Activated CD4-positive, alpha-beta T cell treated with anti-CD3 and anti-CD28 coated beads, Interleukin-2, amount 50 U/mL, for 1 hour (primary cell): ENCODE results near the gene PADI3.
"Not testable (repeated sequence)": the region's sequence is repeated elsewhere in the genome, so short reads cannot be mapped to it uniquely, and the experiment has no call there.

Experiments used
- DNase-seq: peaks from one replicate; pipeline ENCODE4 v3.0.0-alpha.2; 2020

PADI3 gene

DNA sequence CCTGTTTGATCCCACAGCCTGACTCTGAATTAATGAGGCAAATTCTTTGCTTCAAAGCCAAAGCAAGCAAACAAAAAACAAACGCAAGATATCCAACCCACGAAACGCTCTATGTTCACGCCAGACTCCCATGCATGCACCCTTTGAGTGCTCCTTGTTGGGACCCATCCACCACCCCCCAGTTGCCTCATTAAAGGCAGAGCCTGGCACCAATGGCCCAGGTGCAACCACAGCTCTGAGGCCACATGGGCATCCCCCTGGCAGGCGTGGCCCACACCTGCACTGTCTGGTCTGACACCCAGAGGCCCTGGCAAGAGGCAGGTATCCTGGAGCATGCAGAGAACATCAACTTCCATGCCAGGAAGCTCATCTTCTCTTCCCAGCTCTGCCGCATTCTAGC is 58.0 kb downstream of the PADI3 start:
- no peak for DNase-seq

DNA sequence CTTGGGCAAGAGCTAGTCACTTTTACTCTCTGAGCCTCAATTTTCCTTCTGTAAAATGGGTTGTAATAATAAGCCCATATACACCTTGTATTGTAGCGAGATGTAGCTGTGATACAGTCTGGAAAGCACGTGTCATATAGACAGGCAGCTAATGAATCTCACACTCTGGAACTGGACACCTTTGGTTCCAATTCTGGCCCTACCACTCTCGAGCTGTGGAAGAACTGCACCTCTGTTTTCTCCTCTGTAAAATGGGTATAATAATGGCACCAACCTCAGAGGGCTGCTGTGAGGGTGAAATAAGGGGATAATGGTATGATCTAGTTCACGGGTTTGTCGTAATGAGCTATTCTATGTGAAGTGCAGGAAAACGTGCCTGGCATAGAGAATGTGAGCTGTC is 58.4 kb downstream of the PADI3 start:
- DNase-seq: no peak

DNA sequence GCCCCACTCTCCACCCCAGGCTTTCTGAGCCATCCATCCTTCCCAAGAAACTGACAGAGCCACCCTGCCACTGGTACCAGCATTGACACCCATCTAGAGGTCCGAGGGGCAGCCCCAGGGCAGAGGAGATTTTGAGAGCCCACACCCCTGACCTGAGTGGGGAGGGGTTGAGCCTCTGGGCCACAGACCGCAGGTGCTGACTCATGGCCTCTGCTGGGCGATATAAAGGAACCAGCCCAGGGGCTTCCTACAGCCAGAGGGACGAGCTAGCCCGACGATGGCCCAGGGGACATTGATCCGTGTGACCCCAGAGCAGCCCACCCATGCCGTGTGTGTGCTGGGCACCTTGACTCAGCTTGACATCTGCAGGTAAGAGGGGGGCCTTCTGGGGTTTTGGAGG is 59.0 kb downstream of the PADI3 start, which contains the start of gene PADI4:
Gene PADI4, plus strand, starts transcription at position 252 of the 400 bp plus-strand sequence. Its CDS starts 26 bp downstream, at position 278.
- DNase-seq: no peak

DNA sequence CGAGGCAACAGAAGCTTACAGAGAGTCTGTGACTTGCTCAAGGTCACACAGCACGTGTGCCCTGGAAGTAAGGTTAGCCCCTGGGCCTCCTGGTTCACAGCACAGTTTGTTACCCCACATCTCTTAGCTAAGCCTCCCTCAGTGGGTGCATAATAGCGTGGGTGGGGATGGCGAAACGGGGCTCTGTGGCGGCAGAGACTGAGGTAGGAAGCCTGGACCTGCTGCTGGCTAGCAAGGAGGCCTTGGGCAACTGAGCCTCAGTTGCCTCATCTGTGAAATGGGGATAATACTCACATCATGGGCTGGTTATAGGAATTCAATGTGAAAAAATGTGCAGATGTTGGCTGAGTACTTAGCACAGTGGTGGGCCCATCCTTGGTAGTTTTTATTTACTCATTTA is 59.7 kb downstream of the PADI3 start:
- DNase-seq: no peak

DNA sequence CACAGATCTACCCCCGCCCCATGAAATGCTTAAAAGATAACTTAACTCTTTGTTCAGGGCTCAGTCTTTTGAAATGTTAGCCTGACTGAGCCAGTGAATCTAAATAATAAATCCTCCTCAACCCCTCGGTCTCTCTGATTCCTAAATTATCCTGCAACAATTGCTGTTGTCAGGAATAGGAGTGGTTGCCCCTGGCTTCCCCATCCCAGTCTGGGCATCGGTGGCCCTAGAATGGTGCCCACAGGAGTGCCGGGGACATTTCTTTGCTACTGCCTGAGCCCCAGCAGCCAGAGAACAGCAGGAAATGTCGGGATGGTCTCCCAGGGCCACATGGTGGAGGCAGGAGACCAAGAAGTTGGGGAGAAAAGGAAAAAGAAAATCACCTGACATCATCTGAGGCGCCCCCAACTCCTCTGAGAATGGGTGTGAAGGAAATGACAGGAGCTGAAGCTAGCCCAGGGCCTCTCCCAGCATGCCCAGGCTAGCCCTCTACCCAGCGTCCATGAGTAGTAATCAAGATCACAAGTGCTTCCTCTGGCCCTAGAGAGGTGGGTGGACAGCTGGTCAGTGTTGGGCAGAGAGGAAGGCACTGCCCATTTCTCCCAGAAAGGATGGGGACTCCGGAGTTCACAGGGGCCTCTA is 60.6 kb downstream of the PADI3 start:
- DNase-seq: no peak

DNA sequence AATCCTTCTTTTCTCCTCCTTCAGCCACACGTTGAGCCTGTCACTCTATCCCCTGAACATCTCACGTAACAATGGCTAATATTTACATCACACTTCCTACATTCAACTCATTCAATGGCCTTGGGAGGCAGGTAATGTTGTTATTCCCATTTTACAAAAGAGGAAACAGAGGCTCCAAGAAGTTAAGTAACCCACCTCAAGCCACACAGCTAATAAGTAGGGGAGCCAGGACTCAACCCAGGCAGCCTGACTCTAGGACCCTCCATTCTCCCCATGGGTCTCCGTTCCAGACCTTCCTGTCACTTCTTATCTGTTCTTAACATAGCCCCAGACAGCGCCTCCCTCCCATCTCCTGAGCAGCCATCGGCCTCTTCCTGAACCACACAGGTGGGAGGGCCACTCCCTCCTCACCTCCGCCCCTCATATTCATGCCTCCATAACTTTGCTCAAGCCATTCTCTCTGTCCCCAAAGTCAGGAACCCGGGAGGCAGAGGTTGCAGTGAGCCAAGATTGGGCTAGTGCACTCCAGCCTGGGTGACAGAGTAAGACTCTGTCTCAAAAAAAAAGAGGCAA is 61.3 kb downstream of the PADI3 start:
- DNase-seq: no peak

DNA sequence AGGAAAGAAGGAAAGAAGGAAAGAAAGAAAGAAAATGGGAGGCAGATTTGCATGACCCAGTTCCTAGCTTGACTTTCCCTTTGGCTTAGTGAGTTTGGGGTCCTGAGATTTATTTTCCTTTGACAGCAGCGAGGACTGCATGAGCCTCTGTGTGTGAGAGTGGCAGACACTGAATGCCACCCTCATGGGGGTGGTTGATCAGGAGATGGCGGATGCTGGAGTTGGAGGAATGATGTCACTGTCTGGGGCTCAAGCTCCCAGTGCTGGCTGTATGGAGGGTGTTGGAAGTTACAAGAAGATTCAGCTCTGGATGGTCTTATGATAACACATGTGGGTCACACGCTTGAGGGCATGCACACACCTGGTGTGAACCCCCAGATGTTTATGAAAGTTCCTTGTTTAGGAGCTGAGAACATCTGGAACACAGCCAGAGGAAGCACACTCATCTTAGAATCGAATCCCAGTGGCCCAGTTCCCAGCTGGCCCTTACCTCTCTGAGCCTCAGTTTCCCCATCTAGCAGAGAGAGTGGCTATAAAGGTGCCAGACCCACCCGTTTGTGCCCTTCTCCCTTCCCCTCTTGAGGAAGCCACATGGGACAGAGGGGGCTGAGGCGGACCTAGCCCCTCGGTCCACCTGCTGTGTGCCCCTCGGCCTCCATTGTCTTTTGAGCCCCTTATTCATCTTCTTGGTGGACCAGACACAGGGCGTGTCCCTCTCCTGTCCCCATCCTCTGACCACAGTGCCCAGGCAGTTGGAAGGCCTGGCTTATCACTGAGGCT is 64.8 kb downstream of the PADI3 start:
- DNase-seq: no peak

DNA sequence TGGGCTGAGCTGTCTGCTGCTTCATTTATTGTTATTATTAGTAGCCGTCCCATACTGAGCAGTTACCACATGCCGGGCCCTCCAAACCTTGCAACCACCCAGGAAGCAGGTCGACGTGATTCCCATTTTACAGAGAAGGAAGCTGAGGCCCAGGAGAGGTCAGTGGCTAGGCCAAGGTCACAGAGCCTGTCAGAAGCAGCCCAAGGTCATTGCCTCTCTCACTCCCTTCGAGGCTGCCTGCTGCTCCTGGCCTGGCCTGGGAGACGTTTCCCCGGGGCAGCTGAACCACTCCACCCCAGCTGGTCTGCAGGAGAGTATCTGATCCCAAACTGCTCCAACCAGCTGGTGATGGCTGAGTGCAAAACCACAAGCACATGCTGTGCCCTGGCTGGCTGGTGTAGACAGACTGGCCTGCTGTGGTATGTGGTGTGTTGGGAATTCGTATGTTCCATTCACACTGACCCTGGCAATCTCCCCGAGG is 65.6 kb downstream of the PADI3 start:
- no peak for DNase-seq

DNA sequence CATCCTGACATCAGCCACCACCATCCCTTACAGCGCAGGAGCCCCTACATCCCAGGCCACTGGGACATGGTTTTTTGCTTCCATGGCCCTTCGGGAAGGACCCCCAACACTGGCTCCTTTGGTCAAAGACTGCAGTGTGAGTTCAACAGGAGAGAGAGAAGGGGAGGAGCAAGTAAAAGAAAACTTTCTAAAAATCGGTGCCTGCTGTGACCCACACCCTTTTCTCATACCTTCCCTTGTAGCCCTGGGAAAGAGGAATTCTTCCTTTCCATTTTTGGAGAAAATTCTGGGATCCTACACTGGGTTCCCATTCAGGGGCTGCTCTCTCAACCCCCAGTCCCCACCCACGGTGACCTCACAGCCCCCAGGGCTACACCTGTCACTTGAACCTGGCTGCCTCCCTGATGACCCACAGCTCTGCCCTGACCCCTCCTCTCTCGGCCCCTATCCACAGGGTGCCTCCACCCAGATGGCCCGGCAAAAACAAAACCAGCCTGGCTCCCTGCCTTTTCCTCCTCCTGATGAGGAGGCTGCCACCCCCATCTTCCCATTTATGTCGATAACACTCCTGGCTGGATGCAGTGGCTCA is 66.7 kb downstream of the PADI3 start:
- DNase-seq: no peak

DNA sequence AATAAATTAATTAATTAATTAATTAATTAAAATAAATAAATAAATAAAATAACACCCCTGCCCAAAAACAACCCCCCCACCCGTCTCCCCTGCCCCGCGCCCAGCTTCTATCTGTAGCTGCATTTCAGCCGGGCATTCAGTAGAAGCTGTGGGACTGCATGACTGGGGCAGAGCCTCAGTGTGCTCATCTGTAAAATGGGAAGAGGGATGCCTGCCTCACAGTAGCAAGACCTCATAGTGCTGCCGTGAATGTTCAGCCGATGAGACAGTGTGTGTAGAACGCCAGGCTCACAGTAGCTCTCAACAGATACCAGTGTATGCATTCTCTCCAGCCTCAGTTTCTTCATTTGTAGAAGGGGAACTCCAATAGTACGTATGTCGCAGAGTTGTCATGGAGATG is 67.8 kb downstream of the PADI3 start:
- no peak for DNase-seq

DNA sequence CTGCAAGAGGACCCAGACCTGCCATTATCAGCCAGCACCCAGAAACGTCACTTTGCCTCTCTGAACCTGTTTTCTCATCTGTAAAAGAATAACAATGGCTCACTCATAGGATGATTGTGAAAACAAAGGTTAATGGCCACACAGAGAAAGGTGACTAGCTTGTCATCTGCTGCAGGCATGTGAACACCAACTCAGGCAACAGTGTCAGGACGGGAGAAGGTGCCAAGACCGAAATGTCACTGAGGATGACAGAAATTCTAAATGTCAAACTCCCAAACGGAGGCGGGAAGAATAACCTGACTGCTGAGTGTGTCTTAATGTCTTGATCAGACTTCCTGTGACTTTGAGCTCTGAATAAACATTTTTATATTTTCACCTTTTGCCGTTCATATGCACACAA is 69.4 kb downstream of the PADI3 start:
- DNase-seq: no peak

DNA sequence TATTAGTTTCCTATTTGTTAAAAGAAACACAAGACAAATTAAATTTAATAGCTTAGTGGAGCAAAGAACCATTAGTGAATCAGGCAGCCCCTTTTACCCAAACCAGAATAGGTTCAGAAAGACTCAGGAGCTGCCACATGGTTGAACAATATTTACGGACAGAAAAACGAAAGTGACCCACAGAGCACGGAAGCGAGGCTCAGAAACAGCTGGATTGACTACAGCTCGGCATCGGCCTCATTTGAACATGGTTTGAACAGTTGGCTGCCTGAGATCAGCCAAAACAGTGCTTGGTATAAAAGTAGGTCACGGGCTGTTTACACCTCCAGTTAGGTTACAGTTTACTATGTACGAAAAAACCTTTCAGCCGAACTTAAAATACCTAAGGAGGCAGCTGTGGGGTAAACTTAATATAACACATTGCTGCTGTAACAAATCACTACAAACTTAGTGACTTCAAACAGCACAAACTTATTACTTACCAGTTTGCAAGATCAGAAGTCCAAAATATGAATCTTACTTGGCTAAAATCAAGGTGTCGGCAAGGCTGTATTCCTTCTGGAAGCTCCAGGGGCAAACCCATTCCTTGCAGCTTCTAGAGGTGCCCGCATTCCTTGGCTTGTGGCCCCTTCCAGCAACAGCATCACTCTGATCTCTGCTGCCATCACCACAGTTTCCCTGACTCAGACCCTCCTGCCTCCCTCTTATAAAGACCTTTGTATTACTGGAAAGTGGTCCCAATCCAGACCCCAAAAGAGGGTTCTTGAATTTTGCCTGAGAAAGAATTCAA is 70.9 kb downstream of the PADI3 start:
- DNase-seq: no peak

DNA sequence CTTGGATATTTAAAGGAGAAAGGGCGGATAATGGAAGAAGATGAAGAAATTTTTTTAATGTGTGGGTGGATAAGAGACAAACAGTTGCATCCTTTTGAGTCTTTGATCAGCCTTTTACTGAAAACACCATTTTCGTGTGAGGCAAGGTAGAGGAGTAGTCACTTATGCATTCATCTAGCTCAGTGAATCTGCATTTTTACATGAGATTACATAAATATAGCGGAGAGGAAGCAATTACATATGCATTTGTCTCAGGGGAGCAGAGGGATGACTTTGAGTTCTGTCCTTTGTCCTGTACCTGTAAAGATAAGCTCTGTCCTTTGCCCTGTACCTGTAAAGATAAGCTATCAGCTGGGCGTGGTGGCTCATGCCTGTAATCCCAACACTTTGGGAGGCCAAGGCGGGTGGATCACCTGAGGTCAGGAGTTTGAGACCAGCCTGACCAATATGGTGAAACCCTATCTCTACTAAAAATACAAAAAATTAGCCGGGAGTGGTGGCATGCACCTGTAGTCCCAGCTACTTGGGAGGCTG is 73.0 kb downstream of the PADI3 start:
- DNase-seq: not testable (repeated sequence)

DNA sequence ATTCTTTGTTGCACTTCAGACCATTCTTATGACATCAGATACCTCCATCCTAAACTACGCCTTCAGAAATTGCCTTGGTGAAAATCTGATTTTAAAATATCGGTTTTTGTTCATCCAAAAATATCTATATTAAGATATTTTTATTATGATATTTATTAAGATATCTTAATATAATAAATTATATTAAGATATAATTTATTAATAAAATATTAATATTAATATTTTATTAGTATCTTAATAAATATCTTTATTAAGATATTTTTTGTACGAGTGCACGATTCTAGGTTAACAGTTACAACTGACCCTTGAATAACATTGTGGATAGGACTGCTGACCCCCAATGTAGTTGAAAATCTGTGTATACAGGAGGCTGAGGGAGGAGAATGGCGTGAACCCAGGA is 80.0 kb downstream of the PADI3 start:
- no peak for DNase-seq

DNA sequence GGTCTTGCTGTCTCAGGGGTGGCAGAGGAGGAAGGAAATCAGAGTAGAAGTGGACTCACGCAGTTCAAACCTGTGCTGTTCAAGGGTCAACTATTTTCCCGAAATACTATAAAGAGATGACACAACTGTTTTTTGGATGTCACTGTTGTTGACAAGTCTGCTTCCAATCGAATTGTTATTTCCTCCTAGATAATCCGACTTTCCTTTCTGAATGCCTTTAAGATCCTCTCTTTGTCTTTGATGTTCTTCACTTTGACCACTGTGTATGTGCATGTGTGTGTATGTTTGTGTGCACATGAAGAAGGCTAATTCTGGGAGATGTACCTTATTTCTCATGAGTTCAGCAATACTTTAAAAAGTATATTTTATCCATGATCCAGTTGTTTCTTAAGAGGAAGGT is 80.7 kb downstream of the PADI3 start:
- DNase-seq: no peak

DNA sequence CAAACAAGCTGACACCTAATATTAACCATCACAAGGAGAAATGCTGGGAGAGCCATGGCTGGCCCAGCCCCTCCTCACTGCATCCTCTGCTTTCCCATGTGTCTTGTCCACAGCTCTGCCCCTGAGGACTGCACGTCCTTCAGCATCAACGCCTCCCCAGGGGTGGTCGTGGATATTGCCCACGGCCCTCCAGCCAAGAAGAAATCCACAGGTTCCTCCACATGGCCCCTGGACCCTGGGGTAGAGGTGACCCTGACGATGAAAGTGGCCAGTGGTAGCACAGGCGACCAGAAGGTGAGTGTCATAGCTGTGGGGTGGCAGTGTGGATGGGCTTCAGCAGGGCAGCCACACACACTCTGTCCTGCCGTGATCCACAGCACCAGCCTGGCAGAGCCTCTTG is 82.0 kb downstream of the PADI3 start:
- DNase-seq: no peak

DNA sequence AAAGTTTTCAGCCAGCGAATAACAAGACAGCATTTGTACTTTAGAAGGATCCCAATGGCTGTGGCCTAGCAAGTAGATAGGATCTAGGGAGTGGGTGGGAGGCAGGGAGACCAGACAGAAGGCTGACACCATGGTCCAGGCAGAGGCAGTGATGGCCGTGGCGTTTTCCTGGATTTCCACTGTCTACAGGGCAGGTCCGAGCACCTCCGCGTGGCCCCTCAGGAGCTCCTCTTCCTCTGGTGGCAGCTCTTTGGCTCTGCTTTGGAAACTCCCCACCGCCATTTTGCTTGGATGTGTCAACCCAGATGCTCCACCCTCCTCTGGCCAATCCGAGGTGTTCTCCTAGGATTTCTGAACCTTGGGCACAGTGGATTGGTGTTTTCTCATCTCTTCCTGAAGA is 84.2 kb downstream of the PADI3 start:
- no peak for DNase-seq
